IPS DF 6.9 (cell line): ENCODE measurements around the gene POU2AF2.

Experiments used
- DNase-seq: peaks from one replicate; pipeline ENCODE4 v3.0.0-alpha.2; 2013; ENCODE audit warnings: low read depth, low spot score
- H3K27ac ChIP-seq: one replicate; pipeline ENCODE4 v1.5.1; 2013; ENCODE audit warnings: low read length, control low read depth
- H3K27me3 ChIP-seq: 2 replicates; pipeline ENCODE4 v1.6.1; 2013; ENCODE audit warnings: mild to moderate bottlenecking, low read length; ENCODE audit not compliant: control insufficient read depth, insufficient read depth
- H3K36me3 ChIP-seq: 2 replicates; pipeline ENCODE4 v1.6.1; 2013; ENCODE audit warnings: low read length; ENCODE audit not compliant: control insufficient read depth, insufficient read depth
- H3K4me1 ChIP-seq: 2 replicates; pipeline ENCODE4 v1.6.1; 2013; ENCODE audit warnings: low read length; ENCODE audit not compliant: control insufficient read depth, insufficient read depth
- H3K4me3 ChIP-seq: 2 replicates; pipeline ENCODE4 v1.5.1; 2013; ENCODE audit warnings: mild to moderate bottlenecking, low read length
- H3K9me3 ChIP-seq: 2 replicates; pipeline ENCODE4 v1.6.1; 2013; ENCODE audit warnings: low read length, inconsistent platforms; ENCODE audit not compliant: control insufficient read depth, insufficient read depth
- WGBS: extraction: QIAGEN DNeasy Blood & Tissue Kit; methylation state at CpG from one replicate; pipeline ENCODE4 v1.1.7; 2013; ENCODE audit warnings: mixed read lengths, missing lambda C conversion rate; ENCODE audit not compliant: insufficient read length, insufficient coverage; 5-methylcytosine and 5-hydroxymethylcytosine counted together

Gene POU2AF2, protein sequence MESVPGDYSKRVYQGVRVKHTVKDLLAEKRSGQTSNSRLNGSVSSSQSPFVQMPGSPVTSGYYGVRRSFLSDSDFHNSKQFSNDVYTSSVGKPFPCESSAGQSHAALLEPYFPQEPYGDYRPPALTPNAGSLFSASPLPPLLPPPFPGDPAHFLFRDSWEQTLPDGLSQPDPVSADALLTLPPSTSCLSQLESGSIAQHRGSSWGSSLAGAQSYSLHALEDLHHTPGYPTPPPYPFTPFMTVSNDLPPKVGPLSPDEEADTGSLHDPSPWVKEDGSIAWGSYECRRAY

DNA sequence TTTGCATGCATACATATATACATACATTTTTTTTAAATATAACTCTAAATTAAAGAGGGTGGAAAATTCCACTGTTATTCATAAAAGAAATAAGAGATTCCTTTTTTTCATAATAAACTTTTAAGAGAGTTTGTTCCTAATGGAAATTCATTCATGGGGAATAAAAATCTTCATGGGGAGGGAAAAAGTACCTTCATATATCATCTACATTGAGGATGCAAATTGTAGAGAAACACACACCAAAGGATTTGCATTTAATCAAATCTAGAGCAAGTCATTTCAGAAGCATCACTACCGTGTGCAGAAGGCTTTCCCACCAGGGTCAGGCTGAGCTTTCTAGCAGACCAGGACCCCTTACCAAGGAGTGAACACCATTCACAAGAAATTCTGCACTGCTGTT is at the start of gene POU2AF2:
Gene POU2AF2 (plus strand): TSS at position 301 of the 400 bp plus-strand sequence. CDS start 129 bp downstream, outside the sequence.
- Histone ChIP-seq H3K36me3 (no peaks in the 10 kb centered on the region), H3K4me3 (no peak within 1 kb of the TSS), H3K27ac (no peak within 1 kb of the TSS), H3K9me3 (no peaks in the 10 kb centered on the region), H3K27me3 (no peaks in the 10 kb centered on the region), H3K4me1 (no peaks in the 10 kb centered on the region)
- WGBS = no CpG with 5 or more reads among the region's 1 CpG
- DNase-seq = no peak

DNA sequence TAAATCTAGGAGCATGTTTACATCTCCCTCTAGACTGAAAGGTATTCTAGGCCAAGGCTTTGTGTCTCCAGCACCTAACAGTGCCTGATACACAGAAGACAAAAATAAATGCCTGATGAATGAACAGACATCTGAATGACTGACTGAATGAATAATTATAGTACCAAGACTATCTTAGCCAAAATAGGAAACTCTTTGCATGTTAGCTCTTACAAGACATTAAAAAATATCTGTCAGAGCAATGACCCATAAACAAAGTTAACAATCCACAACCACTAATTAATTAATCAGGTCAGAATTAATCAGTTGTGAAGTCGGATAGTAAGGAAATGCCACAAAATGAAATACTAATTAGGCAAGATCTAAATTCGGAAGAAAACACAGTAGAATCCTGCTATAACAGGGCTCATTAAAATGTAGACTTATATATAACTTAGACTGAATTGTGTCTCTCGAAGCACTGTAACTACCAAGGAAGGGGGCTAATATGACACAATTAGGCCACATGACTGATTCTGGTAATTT is 45.5 kb upstream of the POU2AF2 start:
- Histone ChIP-seq H3K27ac (no peak overlapping the region), H3K36me3 (no peaks in the 10 kb centered on the region), H3K9me3 (no peaks in the 10 kb centered on the region), H3K4me1 (no peaks in the 10 kb centered on the region), H3K4me3 (no peak overlapping the region), H3K27me3 (no peaks in the 10 kb centered on the region)
- no peak for DNase-seq
- WGBS = no CpG with 5 or more reads among the region's 3 CpGs

DNA sequence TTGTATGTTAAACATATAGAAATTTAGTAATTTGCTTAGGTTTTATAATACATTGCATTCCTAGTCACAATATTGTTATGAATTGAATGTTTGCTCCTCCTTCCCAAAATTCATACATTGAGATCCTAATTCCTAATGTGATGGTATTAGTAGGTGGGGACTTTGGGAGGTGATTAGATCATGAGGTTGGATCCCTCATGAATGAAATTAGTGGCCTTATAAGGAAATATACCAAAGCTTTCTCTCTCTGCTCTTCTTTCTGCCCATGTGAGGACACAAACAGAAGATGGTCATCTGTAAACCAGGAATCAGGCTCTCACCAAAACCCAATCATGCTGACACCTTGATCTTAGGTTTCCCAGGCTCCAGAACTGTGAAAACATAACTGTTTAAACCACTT is 41.3 kb upstream of the POU2AF2 start:
- Histone ChIP-seq H3K9me3 (no peaks in the 10 kb centered on the region), H3K4me3 (no peak overlapping the region), H3K27ac (no peak overlapping the region), H3K27me3 (no peaks in the 10 kb centered on the region), H3K36me3 (no peaks in the 10 kb centered on the region), H3K4me1 (no peaks in the 10 kb centered on the region)
- no peak for DNase-seq

DNA sequence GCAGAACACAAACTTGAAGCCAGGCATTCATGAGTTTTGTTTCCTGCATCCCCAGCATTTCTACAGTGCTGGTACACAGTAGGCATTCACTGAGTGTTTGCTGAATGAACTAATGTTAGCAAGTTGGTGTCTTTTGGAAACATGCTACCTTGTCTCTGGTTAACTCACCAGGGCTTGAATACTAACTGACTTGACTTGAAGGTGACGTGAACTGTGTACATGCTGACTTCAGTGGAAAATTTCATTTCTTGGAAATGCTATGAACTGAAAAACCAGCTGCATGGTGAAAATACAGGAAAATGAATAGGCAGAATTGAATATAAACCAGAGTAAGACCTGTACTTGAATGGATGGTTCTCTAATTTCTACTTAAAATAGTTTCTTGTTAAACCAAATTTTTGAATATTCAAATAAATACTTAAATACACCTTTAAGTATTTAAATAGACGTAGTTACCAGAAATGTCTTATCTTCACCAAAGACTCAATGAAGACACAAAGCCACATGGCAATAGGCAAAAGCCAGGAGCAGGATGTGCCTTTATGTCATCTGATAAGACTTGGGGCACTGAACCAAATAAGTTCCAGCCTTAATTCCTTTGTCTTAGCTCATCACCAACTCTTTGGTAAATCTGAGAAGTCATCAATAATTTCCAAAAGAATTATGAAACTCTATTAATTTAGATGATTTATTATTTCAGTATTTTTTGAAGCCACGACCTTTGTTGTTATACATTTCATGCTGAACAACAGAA is 39.7 kb upstream of the POU2AF2 start:
- H3K9me3 ChIP-seq = no peaks in the 10 kb centered on the region
- no peak overlapping the region for H3K27ac ChIP-seq
- H3K36me3 ChIP-seq = no peaks in the 10 kb centered on the region
- no CpG with 5 or more reads among the region's 3 CpGs for WGBS
- H3K4me1 ChIP-seq = no peaks in the 10 kb centered on the region
- no peaks in the 10 kb centered on the region for H3K27me3 ChIP-seq
- no peak for DNase-seq
- H3K4me3 ChIP-seq = no peak overlapping the region

DNA sequence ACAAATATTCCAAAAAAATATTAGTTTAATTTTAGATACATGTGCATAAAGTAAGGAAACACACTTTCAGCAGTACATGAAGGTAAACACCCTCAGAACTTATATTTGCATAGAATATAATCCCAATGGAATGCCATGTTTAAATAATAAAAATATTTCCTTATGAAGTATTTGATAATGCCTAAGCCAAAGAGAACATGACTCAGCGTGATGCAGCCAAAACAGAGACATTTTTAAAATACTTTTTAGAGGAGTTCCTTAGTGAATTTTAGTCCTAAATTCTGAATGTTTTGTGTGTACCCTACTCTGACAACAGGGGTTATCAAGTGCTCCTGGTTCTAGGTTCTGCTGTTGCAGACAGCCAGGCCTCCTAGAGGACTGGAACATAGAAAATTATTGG is 39.1 kb upstream of the POU2AF2 start:
- H3K27ac ChIP-seq = no peak overlapping the region
- WGBS = no CpG with 5 or more reads among the region's 1 CpG
- DNase-seq = no peak

DNA sequence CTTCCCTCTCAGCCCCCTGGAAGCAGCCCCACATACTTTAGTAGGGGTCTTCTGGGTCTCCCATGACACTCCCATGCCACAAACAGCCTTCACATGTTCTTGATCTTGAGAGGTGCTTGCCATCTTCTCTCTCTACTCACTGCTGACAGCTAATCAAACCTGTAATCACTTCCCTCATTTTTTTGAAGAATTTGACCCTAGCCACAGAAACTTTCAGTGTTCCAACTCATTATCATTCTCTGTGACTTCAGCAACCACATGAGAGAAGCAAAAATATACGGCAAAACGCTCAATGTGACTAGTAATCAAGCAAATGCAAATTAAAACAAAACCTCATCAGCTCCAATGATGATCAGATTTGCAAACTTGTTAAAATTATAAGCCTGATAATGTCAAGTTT is 38.3 kb upstream of the POU2AF2 start:
- WGBS = no CpG with 5 or more reads among the region's 2 CpGs
- Histone ChIP-seq H3K4me1 (no peaks in the 10 kb centered on the region), H3K9me3 (no peaks in the 10 kb centered on the region), H3K4me3 (no peak overlapping the region), H3K27me3 (no peaks in the 10 kb centered on the region), H3K27ac (no peak overlapping the region), H3K36me3 (no peaks in the 10 kb centered on the region)
- no peak for DNase-seq

More for the DNA sequence above, 39.1 kb upstream of the POU2AF2 start:
- Histone ChIP-seq H3K36me3 (no peaks in the 10 kb centered on the region), H3K27me3 (no peaks in the 10 kb centered on the region), H3K9me3 (no peaks in the 10 kb centered on the region), H3K4me3 (no peak overlapping the region), H3K4me1 (no peaks in the 10 kb centered on the region)

DNA sequence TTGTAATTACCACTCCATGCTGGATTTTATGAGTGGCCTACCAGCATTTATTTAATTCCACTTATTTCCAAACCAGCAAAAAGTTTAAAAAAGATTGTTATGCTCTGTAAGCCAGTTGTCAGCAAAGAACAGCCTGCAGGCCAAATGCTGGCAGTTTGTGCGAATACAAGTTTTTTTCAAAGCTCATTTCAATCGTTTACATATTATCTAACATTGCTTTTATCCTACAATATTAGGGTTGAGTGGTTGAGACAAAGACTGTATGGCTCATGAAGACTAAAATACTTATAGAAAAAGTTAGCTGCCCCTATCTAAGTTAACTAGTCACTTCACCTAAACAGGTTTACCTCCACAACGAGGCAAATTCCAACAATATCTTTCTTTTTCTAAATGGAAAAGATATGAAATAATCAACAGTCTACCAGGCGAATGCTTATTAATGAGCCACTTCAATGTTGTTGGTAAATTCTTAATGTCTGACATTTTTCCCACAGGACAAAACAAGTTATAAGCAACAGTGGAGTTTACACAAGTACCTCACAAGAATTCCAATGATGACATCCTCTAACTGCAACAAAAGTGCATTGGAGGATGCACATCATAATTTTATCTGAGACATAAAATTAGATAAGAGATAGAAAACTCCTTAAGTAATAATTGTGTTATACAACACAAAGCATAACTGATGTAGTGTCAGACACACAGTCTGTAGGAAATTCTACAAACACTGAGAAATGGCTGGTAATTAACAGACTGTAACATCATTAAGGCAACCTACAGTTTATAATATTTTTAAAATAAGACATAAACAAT is 35.8 kb upstream of the POU2AF2 start:
- no peaks in the 10 kb centered on the region for H3K27me3 ChIP-seq
- H3K9me3 ChIP-seq = no peaks in the 10 kb centered on the region
- no peak overlapping the region for H3K4me3 ChIP-seq
- no peaks in the 10 kb centered on the region for H3K4me1 ChIP-seq
- no peak overlapping the region for H3K27ac ChIP-seq
- DNase-seq = no peak
- H3K36me3 ChIP-seq = no peaks in the 10 kb centered on the region
- WGBS = no CpG with 5 or more reads among the region's 4 CpGs

DNA sequence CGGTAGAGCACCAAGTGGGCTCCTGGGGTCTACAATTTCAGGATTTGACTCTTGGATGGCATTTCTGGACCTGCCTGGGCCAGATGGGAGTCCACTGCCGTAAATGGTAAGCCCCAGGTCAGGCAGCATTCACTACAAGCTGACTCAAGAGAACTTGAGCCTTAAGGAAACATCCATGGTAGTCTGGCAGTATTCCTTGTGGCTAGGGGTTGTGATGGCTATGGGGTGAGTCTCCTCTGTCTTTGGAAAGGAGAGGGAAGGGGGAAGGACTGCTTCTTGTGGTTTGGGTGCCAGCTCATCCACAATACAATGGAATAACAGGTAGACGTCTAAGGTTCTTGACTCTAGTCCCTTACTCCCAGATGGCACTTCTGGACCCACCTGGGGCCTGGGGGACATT is 32.3 kb upstream of the POU2AF2 start:
- no CpG with 5 or more reads among the region's 3 CpGs for WGBS
- H3K9me3 ChIP-seq = no peaks in the 10 kb centered on the region

DNA sequence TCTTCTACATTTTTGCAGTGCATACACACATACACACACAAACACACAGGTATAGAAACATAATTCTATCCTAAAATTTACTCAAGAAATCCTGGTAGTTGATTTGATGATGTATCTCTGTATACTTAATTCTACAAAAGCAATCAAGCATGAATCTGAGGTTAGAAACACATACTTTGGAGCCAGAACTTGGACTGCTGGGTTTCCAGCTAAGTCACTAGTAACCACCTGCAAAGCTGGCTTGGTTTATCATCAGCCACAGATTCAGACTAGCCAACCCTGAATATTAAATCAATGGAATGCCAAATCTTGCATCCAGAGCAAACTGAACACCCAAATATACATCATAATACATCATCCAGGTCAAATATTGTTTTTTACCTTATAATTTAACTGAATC is 24.8 kb upstream of the POU2AF2 start:
- no peak overlapping the region for H3K4me3 ChIP-seq
- DNase-seq = no peak
- H3K4me1 ChIP-seq = no peaks in the 10 kb centered on the region
- H3K36me3 ChIP-seq = no peaks in the 10 kb centered on the region
- no peaks in the 10 kb centered on the region for H3K9me3 ChIP-seq
- H3K27me3 ChIP-seq = no peaks in the 10 kb centered on the region
- no peak overlapping the region for H3K27ac ChIP-seq

More for the DNA sequence above, 32.3 kb upstream of the POU2AF2 start:
- no peak overlapping the region for H3K27ac ChIP-seq
- H3K36me3 ChIP-seq = no peaks in the 10 kb centered on the region
- H3K27me3 ChIP-seq = no peaks in the 10 kb centered on the region
- no peaks in the 10 kb centered on the region for H3K4me1 ChIP-seq
- no peak for DNase-seq
- no peak overlapping the region for H3K4me3 ChIP-seq

DNA sequence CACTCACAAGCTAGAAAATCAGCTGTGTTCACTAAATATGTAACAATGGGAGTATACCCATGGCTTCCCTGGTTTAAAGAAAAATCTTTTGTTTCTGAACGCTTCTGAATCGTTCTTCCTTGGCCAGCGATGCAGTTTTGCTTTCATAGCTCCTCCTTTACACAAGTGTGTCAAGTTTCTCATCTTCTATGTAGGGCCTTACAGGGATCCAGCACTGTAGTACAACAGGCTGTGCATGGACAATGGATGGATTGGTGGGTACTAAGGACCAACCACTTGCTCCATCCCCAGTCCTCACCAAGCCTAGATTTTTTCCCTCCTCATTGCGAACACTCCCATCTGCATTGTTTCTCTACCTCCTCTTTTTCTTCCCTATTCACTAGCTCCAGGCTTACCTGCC is 24.3 kb upstream of the POU2AF2 start:
- Histone ChIP-seq H3K4me1 (no peaks in the 10 kb centered on the region), H3K27ac (no peak overlapping the region), H3K27me3 (no peaks in the 10 kb centered on the region), H3K9me3 (no peaks in the 10 kb centered on the region), H3K4me3 (no peak overlapping the region), H3K36me3 (no peaks in the 10 kb centered on the region)
- WGBS = no CpG with 5 or more reads among the region's 4 CpGs
- DNase-seq = no peak
